OCI-LY7 (cell line): ENCODE data around the gene NLRC3. TPM values are rescaled to one million over a fixed set of nuclear protein-coding genes. Genes with fewer than 3 reads are reported as not detected.
A peak's percentile ranks its signal among the peaks of the same experiment; 100 is the strongest.

Experiments
- BruUV-seq: library from RNA; stranded (reverse); fragments of 400-500 nt; replicated peaks from 2 replicates; lab custom pipeline; 2021; lab: Mats Ljungman, UMichigan
- CTCF ChIA-PET: fragments of 300-600 bp; sonication (Branson Sonifier 250); formaldehyde crosslinking; loops from one replicate; lab custom pipeline; 2022; ENCODE audit warnings: antibody characterized with exemption; ENCODE audit not compliant: unreplicated experiment; lab: Charles Lee
- POLR2A ChIA-PET: fragments of 300-600 bp; sonication (Branson Sonifier 250); formaldehyde crosslinking; loops from one replicate; lab custom pipeline; 2022; ENCODE audit warnings: antibody characterized with exemption; lab: Charles Lee
- DNase-seq: peaks from one replicate; pipeline ENCODE4 v3.0.0-alpha.2; 2015; ENCODE audit warnings: low spot score
- H2AFZ ChIP-seq: fragments of 200-600 bp; sonication (generic), shearing (Covaris generic); 2 replicates; pipeline ENCODE4 v1.6.1; 2014; ENCODE audit warnings: mild to moderate bottlenecking, antibody characterized with exemption, low read length, moderate library complexity
- H3K27ac ChIP-seq: fragments of 200-600 bp; sonication (generic); 2 replicates; pipeline ENCODE4 v1.5.1; 2014; ENCODE audit warnings: mixed run types, low read depth, mild to moderate bottlenecking, moderate library complexity, low read length, inconsistent platforms; ENCODE audit not compliant: poor library complexity, severe bottlenecking
- H3K36me3 ChIP-seq: fragments of 200-600 bp; sonication (generic); 2 replicates; pipeline ENCODE4 v1.6.1; 2014; ENCODE audit warnings: mild to moderate bottlenecking, antibody characterized with exemption, low read length, moderate library complexity, mixed read lengths; ENCODE audit not compliant: insufficient read depth
- H3K4me1 ChIP-seq: fragments of 200-600 bp; sonication (generic); 2 replicates; pipeline ENCODE4 v1.5.1; 2014; ENCODE audit warnings: mild to moderate bottlenecking, low read length; ENCODE audit not compliant: insufficient read depth, poor library complexity, severe bottlenecking
- H3K4me2 ChIP-seq: fragments of 200-600 bp; sonication (generic); 2 replicates; pipeline ENCODE4 v1.6.1; 2014; ENCODE audit warnings: mild to moderate bottlenecking, low read length
- H3K4me3 ChIP-seq: fragments of 200-600 bp; sonication (generic); 2 replicates; pipeline ENCODE4 v1.5.1; 2014; ENCODE audit warnings: mild to moderate bottlenecking, low read depth, low read length; ENCODE audit not compliant: poor library complexity, severe bottlenecking
- H3K79me2 ChIP-seq: fragments of 200-600 bp; sonication (generic); 2 replicates; pipeline ENCODE4 v1.6.1; 2016; ENCODE audit warnings: low read depth, mild to moderate bottlenecking, low read length, moderate library complexity, mixed read lengths; ENCODE audit not compliant: insufficient read depth
- H3K9me2 ChIP-seq: fragments of 200-600 bp; sonication (generic); 2 replicates; pipeline ENCODE4 v1.6.1; 2016; ENCODE audit warnings: mild to moderate bottlenecking, low read length, mixed read lengths; ENCODE audit not compliant: insufficient read depth
- H3K9me3 ChIP-seq: fragments of 200-600 bp; sonication (generic); 2 replicates; pipeline ENCODE4 v1.6.1; 2014; ENCODE audit warnings: mild to moderate bottlenecking, mixed run types, low read length, mixed read lengths
- H4K20me1 ChIP-seq: fragments of 200-600 bp; sonication (generic); 2 replicates; pipeline ENCODE4 v1.6.1; 2014; ENCODE audit warnings: mild to moderate bottlenecking, antibody characterized with exemption, low read length, moderate library complexity, mixed read lengths; ENCODE audit not compliant: insufficient read depth
- CTCF ChIP-seq: fragments of 200-600 bp; sonication (generic); conservative IDR thresholded peaks from 2 replicates; pipeline ENCODE4 v1.5.1; 2014; ENCODE audit warnings: mild to moderate bottlenecking, antibody characterized with exemption, low read length, moderate library complexity, mixed read lengths
- EZH2phosphoT487 ChIP-seq: fragments of 200-600 bp; sonication (generic); IDR thresholded peaks from 2 replicates; pipeline ENCODE4 v1.6.1; 2018; ENCODE audit warnings: low read depth, borderline replicate concordance, mild to moderate bottlenecking, mixed run types, antibody characterized with exemption, low read length, moderate library complexity, mixed read lengths
- intact Hi-C: fragments of 100-400 bp; cut with micrococcal nuclease; formaldehyde crosslinking; loops from one replicate; pipeline ENCODE4 v1.10.0; 2022; ENCODE audit not compliant: unreplicated experiment
- total RNA-seq, 2 experiments: library from RNA; depleted of rRNA in 1 of 2; stranded (reverse); fragments of >200 nt in 1 of 2; shearing (Covaris generic) in 1 of 2; gene quantifications; 2 replicates each; pipeline ENCODE4 v1.2.3, GENCODE V29; 2014 to 2022

Gene NLRC3
- total RNA-seq, 2 experiments from 2014 or later: 50.6 to 74.0 TPM

- Histone ChIP-seq H3K9me3 (no peaks in the 10 kb centered on the region), H3K4me2 (no peak overlapping the region), H3K79me2 (peaks cover 10% of the 10 kb centered on the region; the same call in 1 of the 2 replicates), H3K4me1 (peaks cover 34% of the 10 kb centered on the region), H4K20me1 (no peaks in the 10 kb centered on the region), H3K9me2 (no peaks in the 10 kb centered on the region), H3K4me3 (no peak overlapping the region), H3K27ac (no peak overlapping the region), H3K36me3 (peaks cover 70% of the 10 kb centered on the region), H2AFZ (no peak overlapping the region)
- ChIA-PET POLR2A (no interaction called here), CTCF (no interaction called here)
- TSS peak; percentile 56 for BruUV-seq
- intact Hi-C loops: no loop called here
- no peak for TF ChIP-seq CTCF
- no peak for TF ChIP-seq EZH2phosphoT487
- DNase-seq: no peak
Observed at GRCh38 chr16:3590736-3591435, 13.7 kb upstream of the NLRC3 start.

GRCh38 chr16:3589991-3590701 lies 12.9 kb upstream of the NLRC3 start:
- ChIA-PET POLR2A (interaction anchor here (0.7 kb wide), 1 partner anchor 15 kb away, joined by 3 read pairs; no protein-coding TSS in a partner anchor), CTCF (no interaction called here)
- intact Hi-C loops: loop anchor here (5.0 kb wide), 1 partner anchor 63 kb away; no protein-coding TSS in a partner anchor
- Histone ChIP-seq H3K27ac (no peak overlapping the region), H3K9me2 (no peaks in the 10 kb centered on the region), H3K4me2 (no peak overlapping the region), H3K79me2 (peaks cover 14% of the 10 kb centered on the region; the same call in 1 of the 2 replicates), H3K9me3 (no peaks in the 10 kb centered on the region), H3K4me1 (peaks cover 40% of the 10 kb centered on the region), H3K4me3 (no peak overlapping the region), H2AFZ (no peak overlapping the region), H3K36me3 (peaks cover 69% of the 10 kb centered on the region), H4K20me1 (no peaks in the 10 kb centered on the region)
- no peak for TF ChIP-seq CTCF
- no peak for TF ChIP-seq EZH2phosphoT487
- no peak for DNase-seq
- BruUV-seq: no TSS peak
